Sigmoid colon (tissue), 4 donors: ENCODE data around the gene ZNF839.

Experiments used
- CTCF ChIP-seq, 4 experiments: fragments of 450-650 bp in 3 of 4; fragments of 200-600 bp in 1 of 4; IDR thresholded peaks; one replicate each; pipeline ENCODE4 v1.5.1; 2016 to 2019; ENCODE audit warnings: antibody characterized with exemption in 4 of 4, mild to moderate bottlenecking in 3 of 4, moderate library complexity in 2 of 4
- EP300 ChIP-seq, 4 donors: sonication (generic); formaldehyde crosslinking; IDR thresholded peaks; one replicate each; pipeline ENCODE4 v1.6.1; 2017; ENCODE audit warnings: antibody characterized with exemption in 4 of 4
- POLR2A ChIP-seq, 2 donors: fragments of 450-650 bp; IDR thresholded peaks; one replicate each; pipeline ENCODE4 v1.6.1; 2016; ENCODE audit warnings: antibody characterized with exemption in 2 of 2, mild to moderate bottlenecking in 2 of 2, moderate library complexity in 2 of 2

DNA sequence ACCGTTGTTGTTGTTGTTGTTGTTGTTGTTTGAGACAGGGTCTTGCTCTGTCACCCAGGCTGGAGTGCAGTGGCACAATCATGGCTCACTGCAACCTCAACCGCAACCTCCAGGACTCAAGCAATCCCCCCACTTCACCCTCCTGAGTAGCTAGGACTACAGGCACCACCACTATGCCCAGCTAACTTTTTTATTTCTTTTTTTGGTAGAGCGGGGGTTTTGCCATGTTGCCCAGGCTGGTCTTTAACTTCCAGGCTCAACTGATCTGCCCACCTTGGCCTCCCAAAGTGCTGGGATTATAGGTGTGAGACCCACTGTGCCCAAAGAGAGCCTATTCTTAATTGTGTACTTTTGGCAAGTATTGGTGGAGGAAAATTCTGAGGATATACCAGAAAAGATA lies 40.3 kb upstream of the ZNF839 start:
- TF ChIP-seq POLR2A (IDR thresholded peaks at IDR 0.05), result no peak
- TF ChIP-seq CTCF (IDR thresholded peaks at IDR 0.05), result no peak
- no peak for TF ChIP-seq EP300 (IDR thresholded peaks at IDR 0.05)
